Measurements from ENCODE around the gene PSMC4.

PSMC4 gene

DNA sequence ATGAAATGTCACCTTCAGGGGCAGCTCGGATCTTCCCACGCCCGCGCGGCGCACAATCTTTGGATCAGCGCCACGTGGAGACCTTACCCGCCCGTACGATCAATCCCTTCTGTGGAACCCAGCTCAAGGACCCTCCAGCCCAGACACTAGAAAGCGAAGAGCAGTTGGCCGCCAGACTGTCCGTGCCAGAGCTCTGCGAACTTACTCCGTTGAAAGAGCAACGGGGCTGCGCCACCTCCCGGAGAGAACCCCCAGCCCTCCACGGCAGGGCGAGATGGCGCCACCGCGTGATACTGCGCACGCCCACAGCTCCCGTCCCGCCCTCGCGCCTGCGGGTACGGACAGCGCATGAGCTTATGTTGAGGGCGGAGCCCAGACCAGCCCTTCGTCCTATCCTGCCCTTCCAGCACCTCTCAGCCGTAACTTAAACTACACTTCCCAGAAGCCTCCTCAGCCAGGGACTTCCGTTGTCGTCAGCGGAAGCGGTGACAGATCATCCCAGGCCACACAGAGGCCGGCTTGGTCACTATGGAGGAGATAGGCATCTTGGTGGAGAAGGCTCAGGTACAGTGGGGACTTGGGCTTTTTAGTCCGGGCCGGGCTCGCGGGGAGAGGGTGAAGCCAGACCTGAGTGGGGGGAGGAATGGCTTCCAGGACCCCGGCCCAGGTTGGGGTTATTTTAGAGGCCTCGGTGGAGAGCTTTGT, at the start of gene PSMC4:
Gene PSMC4 (plus strand): TSS at position 491 of the 705 bp plus-strand sequence. CDS start 38 bp downstream, at position 529.
- DNase-seq (ENCODE audit: low read depth in 2 of 2) = peak; percentile 97 to 98

DNA sequence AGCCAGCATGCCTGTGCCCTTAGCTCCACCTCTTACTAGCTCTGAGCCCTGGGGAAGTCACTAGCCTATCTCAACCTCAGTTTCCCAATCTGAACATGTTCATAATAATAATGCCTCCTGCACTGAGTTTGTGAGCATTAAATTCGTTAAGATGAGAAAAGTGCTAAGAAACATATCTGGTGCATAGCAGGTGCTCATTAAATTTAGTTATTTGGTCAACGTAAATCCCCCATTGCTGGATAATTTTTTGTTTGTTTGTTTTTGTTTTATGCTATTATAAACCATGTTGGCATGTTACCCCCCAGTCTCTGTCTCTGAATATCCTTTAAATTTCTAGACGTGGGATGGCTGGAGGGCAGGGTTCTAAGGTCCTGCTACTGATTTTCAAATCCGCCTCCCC, 47.1 kb upstream of the PSMC4 start:
- DNase-seq (ENCODE audit: low read depth in 2 of 2) = no peak

DNA sequence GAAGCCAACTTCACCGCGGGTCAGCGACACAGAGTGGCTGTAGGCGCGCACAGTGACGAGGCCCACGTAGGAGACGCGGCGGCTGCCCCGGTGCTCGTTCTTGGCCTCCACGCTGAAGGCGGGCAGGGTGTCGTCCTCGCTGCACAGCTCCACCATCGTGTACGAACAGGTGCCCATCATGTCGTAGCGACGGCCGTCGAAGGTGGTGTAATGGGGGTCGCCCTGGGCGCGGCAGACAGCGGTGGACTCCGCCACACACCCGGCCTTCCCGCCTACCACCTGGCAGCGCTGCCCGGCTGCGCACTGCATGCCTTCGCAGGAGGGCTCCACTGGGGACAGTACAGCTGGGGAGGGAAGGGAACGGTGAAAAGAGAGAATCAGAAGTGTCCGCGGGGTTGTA, 46.6 kb upstream of the PSMC4 start:
- no peak for DNase-seq (ENCODE audit: low read depth in 2 of 2)

DNA sequence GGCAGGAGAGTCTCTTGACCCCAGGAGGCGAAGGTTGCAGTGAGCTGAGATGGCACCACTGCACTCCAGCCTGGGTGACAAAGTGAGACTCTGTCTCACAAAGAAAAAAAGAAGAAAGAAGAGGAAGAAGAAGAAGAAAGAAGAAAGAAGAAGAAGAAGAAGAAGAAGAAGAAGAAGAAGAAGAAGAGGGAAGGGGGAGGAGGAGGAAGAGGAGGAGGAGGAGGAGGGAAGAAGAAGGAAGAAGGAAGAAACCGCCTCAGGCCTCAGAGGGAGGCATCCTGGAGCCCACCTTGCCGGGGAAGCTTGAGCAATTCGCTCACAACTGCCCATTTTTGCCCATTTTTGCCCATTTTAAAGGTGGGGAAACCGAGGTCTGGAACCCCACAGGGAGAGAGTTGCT, 46.0 kb upstream of the PSMC4 start:
- DNase-seq (ENCODE audit: low read depth in 2 of 2) = no peak

DNA sequence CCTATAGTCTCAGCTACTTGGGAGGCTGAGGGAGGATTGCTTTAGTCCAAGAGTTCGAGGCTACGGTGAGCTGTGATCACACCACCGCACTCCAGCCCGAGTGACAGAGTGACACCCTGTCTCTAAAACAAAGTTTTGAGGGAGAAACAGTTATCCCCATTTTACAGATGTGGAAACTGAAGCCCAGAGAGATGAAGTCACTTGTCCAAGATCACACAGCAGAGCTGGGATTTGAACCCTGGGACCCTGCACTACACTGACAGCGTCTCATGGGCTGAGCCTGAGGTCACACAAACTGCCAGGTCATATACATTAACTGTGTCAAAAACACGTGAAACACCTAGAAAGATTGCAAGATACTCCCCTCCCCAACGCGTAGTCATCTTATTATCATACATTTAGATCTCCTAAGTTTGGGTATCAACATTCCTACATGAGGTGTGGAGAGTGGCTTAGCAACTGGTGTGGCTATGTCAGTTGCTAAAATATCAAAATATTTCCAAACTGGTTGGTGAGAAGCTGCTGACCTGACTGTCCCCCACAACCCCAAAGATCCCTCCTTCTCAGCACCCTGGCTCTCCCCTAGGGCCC, 44.7 kb upstream of the PSMC4 start:
- no peak for DNase-seq (ENCODE audit: low read depth in 2 of 2)

DNA sequence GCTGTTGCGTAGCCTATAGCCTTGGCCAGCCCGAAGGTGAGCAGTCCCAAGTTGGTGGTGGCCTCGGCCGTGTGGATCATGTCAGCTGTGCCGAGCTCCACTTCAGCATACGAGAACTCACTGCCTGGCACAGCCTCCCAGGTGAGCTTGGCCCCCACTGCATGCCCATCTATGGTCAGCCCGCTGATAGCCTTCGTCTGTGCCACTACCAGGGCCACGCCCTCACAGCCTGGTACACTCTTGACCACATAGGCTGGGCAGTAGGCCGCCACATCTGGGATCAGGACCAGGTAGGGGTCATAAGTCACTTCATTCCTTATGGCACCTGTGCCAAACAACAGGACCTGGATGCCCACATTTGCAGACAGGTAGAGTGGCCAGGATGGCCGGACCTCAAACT, 43.9 kb upstream of the PSMC4 start:
- DNase-seq (ENCODE audit: low read depth in 2 of 2) = no peak

DNA sequence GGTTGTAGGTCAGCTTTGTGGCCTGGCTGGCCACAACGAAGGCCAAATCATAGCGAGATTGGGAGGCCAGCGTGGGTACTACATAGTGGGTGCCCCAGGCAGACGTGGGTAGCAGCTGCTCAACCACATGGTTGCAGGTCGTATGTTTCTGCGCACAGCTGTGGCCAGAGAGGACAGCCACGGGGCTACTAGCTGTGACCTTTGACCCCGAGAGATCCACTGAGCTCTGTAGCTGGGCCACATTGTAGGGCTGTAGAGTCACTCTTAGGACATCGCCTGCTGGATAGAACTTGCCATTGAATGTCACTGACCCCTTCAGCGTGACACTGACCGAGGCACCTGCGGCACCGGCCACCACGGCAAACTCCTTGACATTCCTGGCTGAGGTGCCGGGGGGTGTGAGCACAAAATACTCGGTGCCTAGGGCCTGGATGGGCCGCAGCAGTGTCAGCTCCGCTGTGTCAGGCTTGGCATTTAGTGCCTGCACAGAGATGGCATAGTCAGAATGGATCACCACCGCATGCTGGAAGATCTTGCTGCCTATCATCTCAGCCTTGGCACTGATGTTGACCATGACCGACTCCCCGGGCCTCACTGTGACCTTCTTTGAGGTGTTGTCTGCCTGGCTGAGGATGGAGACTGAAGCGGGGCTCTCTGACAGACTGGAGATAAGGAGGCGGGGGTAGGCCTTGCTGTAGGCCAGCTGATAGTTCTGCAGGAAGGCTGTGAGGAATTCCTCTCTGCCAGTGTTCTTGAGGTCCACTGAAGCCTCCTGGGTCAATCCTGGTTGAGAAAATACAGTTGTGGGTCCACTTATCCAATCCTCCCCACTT, 43.2 kb upstream of the PSMC4 start:
- no peak for DNase-seq (ENCODE audit: low read depth in 2 of 2)

DNA sequence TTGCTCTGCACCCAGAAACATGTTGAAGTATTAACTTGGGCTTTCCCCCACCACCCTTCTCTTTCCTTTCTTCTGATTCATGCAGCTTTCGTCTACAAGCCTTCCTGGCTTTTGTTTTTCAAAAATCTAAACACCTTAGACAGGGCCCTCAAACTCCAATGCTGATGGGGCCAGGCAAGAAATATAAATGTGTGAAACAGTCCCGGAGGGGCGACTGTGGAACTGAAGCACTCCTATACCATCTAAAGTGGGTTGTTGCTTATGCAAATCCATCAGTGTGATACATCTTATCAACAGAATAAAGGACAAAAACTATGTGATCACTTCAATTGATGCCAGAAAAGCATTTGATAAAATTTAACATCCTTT, 42.6 kb upstream of the PSMC4 start:
- DNase-seq (ENCODE audit: low read depth in 2 of 2) = no peak

DNA sequence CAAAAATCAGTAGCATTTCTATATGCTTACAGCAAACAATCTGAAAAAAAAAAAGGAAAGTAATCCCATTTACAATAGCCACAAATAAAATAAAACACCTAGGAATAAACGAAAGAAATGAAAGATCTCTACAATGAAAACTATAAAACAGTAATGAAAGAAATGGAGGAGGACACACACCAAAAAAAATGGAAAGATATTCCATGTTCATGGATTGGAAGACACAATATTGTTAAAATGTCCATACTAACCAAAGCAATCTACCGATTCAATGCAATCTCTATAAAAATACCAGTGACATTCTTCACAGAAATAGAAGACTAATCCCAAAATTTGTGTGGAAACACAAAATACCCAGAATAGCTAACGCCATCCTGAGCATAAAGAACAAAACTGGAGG, 41.2 kb upstream of the PSMC4 start:
- DNase-seq (ENCODE audit: low read depth in 2 of 2) = no peak

DNA sequence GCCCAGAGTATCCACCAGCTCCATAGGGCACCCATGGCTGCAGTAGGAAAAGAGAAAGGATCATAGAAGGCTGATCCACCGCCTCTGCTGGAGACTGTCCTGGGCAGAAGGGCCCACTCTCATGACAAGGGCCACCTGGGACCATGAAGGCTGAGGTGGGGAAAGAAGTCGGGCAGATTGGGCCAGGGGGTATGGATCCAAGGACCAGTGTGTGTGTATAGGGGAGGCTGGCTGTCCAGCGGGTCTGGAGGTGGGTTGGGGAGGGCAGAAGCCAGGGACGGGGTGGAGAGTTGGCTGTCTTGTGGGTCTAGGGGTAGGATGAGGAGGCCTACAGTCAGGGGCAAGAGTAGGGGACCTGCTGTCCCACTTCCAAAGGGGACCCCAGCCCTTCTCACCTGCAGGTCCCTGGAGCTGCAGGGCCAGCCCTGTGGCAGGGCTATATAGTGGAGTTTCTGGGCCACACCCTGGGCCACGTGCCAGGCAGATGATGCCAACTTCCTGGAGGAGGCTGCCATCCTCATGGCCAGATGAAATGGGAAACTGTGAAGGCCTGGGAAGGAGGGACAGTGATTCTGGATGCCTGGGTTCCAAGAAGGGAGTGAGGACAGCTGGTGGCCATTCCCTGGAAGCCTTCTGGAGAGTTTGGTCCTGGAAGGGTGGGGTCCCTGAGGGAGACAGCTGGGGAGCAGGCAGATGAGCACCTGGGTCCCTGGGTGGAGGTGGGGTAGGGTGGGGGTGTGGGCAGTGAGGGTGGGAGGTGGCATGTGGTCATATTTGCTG, 36.2 kb upstream of the PSMC4 start, which contains the start of gene FCGBP:
Gene FCGBP (minus strand): TSS at position 51 of the 780 bp plus-strand sequence.
- no peak for DNase-seq (ENCODE audit: low read depth in 2 of 2)

DNA sequence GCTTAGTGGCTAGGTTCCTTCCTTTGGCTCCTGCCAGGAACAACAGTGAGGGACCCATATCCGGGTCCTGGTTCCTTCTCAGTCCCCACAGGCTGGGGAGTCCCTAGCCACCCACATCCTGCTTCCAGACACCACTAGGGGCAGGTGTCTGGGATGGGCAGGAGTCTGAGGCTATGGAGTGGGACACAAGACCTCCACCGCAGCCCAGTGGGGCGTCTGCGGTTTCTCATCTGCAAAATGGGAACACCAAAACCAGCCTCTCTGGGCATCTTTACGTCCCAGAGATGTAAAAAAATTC, 35.7 kb upstream of the PSMC4 start:
- DNase-seq (ENCODE audit: low read depth in 2 of 2) = no peak

DNA sequence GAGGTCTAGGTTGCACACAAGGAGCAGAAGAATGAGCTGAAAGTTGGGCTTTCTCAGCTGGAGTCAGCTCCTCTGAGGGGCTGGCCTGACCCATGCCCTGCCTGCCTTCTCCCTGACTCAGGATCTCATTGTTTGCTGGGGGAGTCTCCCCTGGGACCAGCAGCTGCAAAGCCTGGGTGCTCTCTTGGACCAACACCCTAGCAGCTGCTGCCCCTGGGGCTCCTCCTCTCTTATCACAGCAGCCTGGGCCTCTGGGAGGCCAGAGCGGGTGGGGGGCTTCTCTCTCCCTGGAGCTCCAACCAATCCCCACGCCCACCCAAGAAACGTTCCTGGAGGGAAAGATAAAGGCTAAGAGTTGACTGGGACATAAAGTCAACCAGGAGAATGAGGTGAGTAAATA, 34.9 kb upstream of the PSMC4 start:
- no peak for DNase-seq (ENCODE audit: low read depth in 2 of 2)

DNA sequence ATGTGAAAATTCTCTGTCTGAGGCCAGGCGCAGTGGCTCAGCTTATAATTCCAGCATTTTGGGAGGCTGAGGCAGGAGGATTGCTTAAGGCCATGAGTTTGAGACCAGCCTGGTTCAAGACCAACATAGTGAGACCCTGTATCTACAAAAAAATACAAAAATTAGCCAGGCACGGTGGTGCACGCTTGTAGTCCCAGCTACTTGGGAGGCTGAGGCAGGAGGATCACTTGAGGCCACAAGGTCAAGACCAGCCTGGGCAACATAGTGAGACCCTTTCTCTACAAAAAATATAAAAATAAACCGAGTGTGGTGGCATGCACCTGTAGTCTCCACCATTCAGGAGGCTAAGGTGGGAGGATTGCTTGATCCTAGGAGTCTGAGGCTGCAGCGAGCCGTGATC, 34.3 kb upstream of the PSMC4 start:
- DNase-seq (ENCODE audit: low read depth in 2 of 2) = no peak

DNA sequence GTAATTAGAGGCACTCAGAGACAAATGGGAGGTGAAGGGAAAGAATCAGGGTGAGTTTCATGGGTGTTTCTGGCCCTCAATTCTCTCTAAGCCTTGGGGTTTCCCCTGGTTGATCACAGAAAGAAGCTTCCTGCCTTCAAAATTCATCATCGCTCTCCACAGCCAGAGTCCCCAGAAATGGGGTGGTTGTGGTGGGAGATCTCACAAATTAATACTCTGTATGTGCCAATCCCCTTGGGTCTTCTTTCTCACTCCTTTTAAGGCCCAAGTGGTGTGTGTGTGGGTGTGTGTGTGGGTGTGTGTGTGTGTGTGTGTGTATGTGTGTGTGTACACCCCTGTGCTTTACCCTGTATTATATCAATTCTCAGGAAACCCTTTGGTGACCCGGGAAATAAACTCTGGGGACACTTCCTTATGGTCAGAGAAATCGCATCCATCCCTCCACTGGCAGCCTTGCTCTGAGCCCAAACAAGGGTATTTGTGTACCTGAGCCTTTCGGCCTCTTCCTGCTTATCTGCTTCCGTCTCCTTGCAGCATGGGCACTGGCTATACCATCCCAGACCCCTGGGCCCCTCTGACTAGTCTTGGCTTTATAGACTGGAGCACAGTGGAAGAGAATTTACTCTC, 33.8 kb upstream of the PSMC4 start:
- DNase-seq (ENCODE audit: low read depth in 2 of 2) = peak in 1 of 2 donors; percentile 20

DNA sequence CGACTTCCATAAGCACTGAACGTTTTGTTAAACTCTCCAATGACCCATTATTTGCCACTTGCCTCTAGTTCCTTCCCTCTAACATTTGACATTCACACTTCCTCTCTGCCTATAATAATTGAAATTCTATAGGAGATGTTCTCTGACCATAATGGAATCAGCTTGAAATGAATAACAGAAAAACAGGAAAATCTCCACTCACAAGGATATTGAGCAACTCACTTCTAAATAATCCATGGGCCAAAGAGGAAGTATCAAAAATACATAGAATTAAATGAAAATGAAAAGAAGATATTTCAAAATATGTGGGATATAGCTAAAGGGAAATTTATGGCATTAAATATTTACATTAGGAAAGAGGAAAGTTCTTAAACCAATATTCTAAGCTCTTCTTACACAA, 33.2 kb upstream of the PSMC4 start:
- DNase-seq (ENCODE audit: low read depth in 2 of 2) = no peak

DNA sequence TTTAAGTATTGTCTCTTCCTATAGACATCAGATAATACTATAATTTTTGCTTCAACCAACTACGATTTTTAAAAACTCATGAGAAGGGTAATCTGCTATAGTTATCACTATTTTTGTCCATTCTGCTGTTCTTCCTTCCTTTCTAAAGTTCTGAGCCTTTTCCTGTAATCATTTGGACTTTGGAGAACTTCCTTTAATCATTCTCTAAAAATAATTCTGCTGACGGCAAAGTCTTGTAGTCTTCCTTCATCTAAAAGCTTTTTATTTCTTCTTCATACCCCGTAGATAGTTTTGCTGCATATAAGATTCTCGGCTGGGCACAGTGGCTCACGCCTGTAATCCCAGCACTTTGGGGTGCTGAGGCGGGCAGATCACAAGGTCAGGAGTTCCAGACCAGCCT, 31.4 kb upstream of the PSMC4 start:
- no peak for DNase-seq (ENCODE audit: low read depth in 2 of 2)

DNA sequence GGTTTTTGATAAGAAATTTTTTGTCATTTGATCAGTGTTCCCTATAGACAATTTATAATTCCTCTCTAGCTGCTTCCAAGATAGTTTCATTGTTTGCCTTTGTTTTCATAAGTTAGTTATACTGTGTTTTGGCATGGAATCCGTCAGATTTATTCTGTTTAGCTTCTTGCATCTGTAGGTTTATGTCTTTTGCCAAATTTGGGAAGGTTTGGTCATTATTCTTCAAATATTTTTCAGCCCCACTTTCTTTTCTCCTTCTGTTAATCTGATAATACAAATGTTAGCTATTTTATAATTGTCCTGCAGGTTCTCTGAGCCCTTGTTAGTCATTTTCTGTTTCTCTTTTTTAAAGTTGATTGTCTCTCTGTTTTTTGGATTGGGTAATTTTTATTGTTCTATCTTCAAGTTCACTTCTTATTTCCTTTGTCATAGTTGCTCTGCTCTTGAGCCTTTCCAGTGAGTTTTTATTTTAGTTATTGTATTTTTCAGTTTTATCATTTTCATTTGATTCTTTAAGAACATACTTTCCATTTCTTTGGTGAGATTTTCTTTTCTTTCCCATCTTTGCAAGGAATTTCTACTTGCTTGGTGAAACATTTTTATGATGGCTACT, 30.6 kb upstream of the PSMC4 start:
- DNase-seq (ENCODE audit: low read depth in 2 of 2) = no peak

DNA sequence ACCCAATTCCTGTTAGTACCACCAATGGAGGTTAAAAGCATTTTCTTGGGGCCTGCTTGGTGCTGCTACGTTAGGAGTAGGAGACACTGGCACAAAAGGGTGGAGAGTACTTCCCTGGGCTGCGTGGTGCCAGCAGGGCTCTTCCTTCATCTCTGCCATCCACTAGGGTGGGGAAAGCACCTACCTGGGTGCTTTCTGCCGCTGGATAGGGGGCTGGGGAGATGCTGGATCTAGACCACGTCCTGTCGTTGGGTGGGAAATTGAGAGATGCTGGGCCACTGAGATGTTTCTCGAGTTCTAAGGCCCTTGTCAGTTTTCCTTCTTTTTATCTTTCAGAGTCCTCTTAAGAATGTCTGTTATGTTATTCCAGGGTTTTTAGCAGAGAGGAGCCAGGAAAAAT, 29.8 kb upstream of the PSMC4 start:
- no peak for DNase-seq (ENCODE audit: low read depth in 2 of 2)

DNA sequence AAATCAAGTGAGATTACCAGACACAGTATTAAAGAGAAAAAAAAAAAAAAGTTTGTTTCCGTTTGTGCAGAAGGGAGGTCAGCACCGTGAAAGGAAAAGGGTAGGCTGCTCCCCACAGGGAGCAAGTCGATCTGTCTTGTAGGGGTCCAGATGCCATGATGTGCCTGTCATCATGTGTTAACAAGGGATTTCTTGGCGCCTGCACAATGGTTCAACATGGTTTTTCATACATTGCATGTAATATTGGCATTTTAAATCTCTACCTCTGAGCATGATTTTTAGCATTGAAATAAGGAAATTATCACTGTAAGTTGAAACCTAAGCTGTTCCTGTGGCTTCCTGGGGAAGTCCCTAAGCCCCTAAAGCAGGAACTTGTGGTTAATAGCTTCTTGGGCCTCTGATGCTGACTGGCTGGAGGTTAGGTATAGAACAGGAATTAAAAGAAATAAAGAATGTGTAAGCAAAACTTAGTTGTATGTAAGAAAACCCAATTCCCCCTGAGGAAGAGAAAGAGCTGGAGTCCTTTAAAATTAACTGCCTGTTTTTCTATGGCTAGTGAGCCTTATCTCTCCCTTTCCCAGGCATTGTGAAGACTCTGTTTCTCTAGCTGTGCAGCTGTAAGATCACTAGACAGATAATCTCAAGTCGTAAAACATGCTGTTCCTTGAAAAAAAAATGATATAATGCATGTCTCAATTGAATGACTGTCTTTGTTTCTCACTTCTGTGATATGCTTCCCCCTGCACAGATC, 29.2 kb upstream of the PSMC4 start:
- peak in 1 of 2 donors; percentile 28 for DNase-seq (ENCODE audit: low read depth in 2 of 2)

DNA sequence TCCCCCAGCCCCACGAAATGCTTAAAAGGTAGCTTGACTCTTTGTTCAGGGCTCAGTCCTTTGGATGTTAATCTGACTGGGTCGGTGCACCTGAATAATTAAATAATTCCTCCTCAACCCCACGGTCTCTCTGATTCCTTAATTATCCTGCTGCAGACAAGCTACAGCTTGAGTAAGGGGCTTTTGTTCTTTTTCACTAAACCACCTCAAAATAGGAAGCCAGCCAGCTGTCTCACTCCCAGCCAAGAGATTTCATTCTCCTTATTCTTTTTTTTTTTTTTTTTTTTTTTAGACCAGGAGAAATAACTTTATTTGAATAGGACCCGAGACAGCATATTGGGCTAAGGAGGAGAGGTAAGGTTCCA, 28.6 kb upstream of the PSMC4 start:
- no peak for DNase-seq (ENCODE audit: low read depth in 2 of 2)

DNA sequence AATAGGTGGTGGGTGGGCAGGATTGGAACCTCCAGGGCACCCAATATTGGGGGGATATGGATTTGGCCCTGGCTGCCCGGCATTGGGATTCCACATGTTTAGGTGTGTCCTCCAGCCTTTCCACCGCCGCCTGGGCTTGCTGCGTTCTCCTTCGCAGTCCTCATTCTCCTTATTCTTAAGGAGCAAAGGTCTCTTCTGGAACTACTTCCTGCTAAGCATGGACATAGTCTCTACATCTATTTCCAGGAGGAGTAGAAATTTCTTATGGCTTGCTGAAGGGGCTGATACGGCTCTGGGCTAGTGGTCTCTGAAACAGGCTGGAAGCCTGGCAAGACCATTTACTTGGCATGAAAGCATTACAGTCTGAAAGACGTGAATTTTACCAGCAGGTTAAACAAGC, 27.4 kb upstream of the PSMC4 start:
- no peak for DNase-seq (ENCODE audit: low read depth in 2 of 2)
